Measurements from ENCODE around the gene KRTAP4-4.

DNA sequence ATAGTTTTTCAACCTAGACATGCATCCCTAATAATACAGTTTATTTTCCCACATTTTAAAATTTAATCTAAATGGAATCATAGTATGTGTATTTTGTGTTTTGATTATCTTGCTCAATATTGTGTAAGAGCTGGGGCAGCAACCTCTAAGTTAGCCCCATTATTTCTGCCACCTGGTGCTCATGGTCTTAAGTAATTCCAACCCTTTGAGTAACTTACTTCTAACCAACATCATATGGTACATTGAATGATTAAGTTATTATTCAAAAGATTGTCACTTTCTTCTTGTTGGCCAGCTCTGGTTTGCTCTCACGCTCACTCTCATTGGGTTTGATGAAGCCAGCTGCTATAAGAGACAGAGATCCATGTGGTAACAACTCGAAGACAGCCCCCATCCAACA lies 11.3 kb upstream of the KRTAP4-4 start:
- TF ChIP-seq, protein P1, sequence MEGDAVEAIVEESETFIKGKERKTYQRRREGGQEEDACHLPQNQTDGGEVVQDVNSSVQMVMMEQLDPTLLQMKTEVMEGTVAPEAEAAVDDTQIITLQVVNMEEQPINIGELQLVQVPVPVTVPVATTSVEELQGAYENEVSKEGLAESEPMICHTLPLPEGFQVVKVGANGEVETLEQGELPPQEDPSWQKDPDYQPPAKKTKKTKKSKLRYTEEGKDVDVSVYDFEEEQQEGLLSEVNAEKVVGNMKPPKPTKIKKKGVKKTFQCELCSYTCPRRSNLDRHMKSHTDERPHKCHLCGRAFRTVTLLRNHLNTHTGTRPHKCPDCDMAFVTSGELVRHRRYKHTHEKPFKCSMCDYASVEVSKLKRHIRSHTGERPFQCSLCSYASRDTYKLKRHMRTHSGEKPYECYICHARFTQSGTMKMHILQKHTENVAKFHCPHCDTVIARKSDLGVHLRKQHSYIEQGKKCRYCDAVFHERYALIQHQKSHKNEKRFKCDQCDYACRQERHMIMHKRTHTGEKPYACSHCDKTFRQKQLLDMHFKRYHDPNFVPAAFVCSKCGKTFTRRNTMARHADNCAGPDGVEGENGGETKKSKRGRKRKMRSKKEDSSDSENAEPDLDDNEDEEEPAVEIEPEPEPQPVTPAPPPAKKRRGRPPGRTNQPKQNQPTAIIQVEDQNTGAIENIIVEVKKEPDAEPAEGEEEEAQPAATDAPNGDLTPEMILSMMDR (IDR thresholded peaks at IDR 0.05), result no peak
- no peak for TF ChIP-seq POLR2A (IDR thresholded peaks at IDR 0.05)

Measured in right lobe of liver (tissue), 4 donors.